Mesenchymal stem cell (in vitro differentiated cells and primary cell): ENCODE data around the gene PDZRN4.

ENCODE experiments used
- DNase-seq: peaks from one replicate; pipeline ENCODE4 v3.0.0-alpha.2; 2013
- H2AFZ ChIP-seq: one replicate; pipeline ENCODE4 v1.6.1; 2013; ENCODE audit warnings: low read depth, mild to moderate bottlenecking, control low read depth, inconsistent platforms, low read length, moderate library complexity
- H2AK5ac ChIP-seq: 2 replicates; pipeline ENCODE4 v1.6.1; 2013; ENCODE audit warnings: low read length, moderate library complexity, mild to moderate bottlenecking, inconsistent platforms; ENCODE audit not compliant: severe bottlenecking
- H2BK120ac ChIP-seq: one replicate; pipeline ENCODE4 v1.6.1; 2013; ENCODE audit warnings: low read depth, mild to moderate bottlenecking, inconsistent platforms, low read length, moderate library complexity
- H2BK12ac ChIP-seq, 2 experiments: one replicate each; pipeline ENCODE4 v1.6.1; 2013; ENCODE audit warnings: inconsistent platforms in 2 of 2, low read length in 2 of 2, mild to moderate bottlenecking in 2 of 2, moderate library complexity in 2 of 2, control low read depth in 1 of 2
- H2BK15ac ChIP-seq: one replicate; pipeline ENCODE4 v1.6.1; 2013; ENCODE audit warnings: mild to moderate bottlenecking, low read depth, inconsistent platforms; ENCODE audit not compliant: poor library complexity, severe bottlenecking
- H2BK5ac ChIP-seq: 2 replicates; pipeline ENCODE4 v1.6.1; 2013; ENCODE audit warnings: low read depth, mild to moderate bottlenecking, low read length, control low read depth, inconsistent platforms; ENCODE audit not compliant: poor library complexity, severe bottlenecking
- H3K14ac ChIP-seq, 2 experiments: one replicate each; pipeline ENCODE4 v1.6.1; 2013; ENCODE audit warnings: inconsistent platforms in 2 of 2, low read length in 2 of 2, control low read depth in 1 of 2, mild to moderate bottlenecking in 1 of 2, moderate library complexity in 1 of 2
- H3K18ac ChIP-seq, 2 experiments: one replicate each; pipeline ENCODE4 v1.6.1; 2013; ENCODE audit warnings: inconsistent platforms in 2 of 2, low read length in 2 of 2, control low read depth in 1 of 2, low read depth in 1 of 2, mild to moderate bottlenecking in 1 of 2
- H3K23ac ChIP-seq, 2 experiments: one replicate each; pipeline ENCODE4 v1.6.1; 2013; ENCODE audit warnings: inconsistent platforms in 2 of 2, low read length in 2 of 2, mild to moderate bottlenecking in 2 of 2, moderate library complexity in 2 of 2, control low read depth in 1 of 2
- H3K27ac ChIP-seq: 2 replicates; pipeline ENCODE4 v1.5.1; 2013; ENCODE audit warnings: mild to moderate bottlenecking, moderate library complexity, low read length, control low read depth, inconsistent platforms; ENCODE audit not compliant: poor library complexity, severe bottlenecking
- H3K27me3 ChIP-seq, 2 experiments: 2 replicates each; pipeline versions ENCODE4 v1.6.1 to v1.7.0; 2013; ENCODE audit warnings: low read length in 2 of 2, mild to moderate bottlenecking in 2 of 2, moderate library complexity in 2 of 2, control low read depth in 1 of 2, inconsistent platforms in 1 of 2; ENCODE audit not compliant: control insufficient read depth in 1 of 2, insufficient read depth in 1 of 2
- H3K36me3 ChIP-seq, 2 experiments: 2 replicates each; pipeline versions ENCODE4 v1.6.1 to v1.7.0; 2013; ENCODE audit warnings: low read length in 2 of 2, control low read depth in 1 of 2, inconsistent platforms in 1 of 2, low read depth in 1 of 2, mild to moderate bottlenecking in 1 of 2; ENCODE audit not compliant: insufficient read depth in 2 of 2, control insufficient read depth in 1 of 2
- H3K4ac ChIP-seq, 2 experiments: one replicate each; pipeline ENCODE4 v1.6.1; 2013; ENCODE audit warnings: inconsistent platforms in 2 of 2, low read length in 2 of 2, mild to moderate bottlenecking in 2 of 2, moderate library complexity in 2 of 2, control low read depth in 1 of 2, low read depth in 1 of 2
- H3K4me1 ChIP-seq: 2 replicates; pipeline ENCODE4 v1.6.1; 2013; ENCODE audit warnings: low read depth, low read length, control low read depth; ENCODE audit not compliant: control insufficient read depth, insufficient read depth
- H3K4me2 ChIP-seq: 2 replicates; pipeline ENCODE4 v1.6.1; 2013; ENCODE audit warnings: low read length, mild to moderate bottlenecking, inconsistent platforms; ENCODE audit not compliant: poor library complexity, severe bottlenecking
- H3K4me3 ChIP-seq, 2 experiments: 2 replicates each; pipeline versions ENCODE4 v1.5.1 to v1.7.0; 2013; ENCODE audit warnings: low read length in 2 of 2, mild to moderate bottlenecking in 2 of 2, control low read depth in 1 of 2, low read depth in 1 of 2; ENCODE audit not compliant: insufficient read depth in 1 of 2
- H3K79me1 ChIP-seq: replicated peaks from 2 replicates; pipeline ENCODE4 v1.6.1; 2013; ENCODE audit warnings: mild to moderate bottlenecking, control low read depth, low read length, inconsistent platforms; ENCODE audit not compliant: poor library complexity, severe bottlenecking
- H3K9ac ChIP-seq: 2 replicates; pipeline ENCODE4 v1.7.0; 2013; ENCODE audit warnings: mild to moderate bottlenecking, low read length, moderate library complexity
- H3K9me3 ChIP-seq: 2 replicates; pipeline ENCODE4 v1.7.0; 2013; ENCODE audit warnings: mild to moderate bottlenecking, low read length; ENCODE audit not compliant: control insufficient read depth
- H4K8ac ChIP-seq: one replicate; pipeline ENCODE4 v1.6.1; 2013; ENCODE audit warnings: inconsistent platforms, mild to moderate bottlenecking, low read length, moderate library complexity
- H4K91ac ChIP-seq: one replicate; pipeline ENCODE4 v1.6.1; 2013; ENCODE audit warnings: mild to moderate bottlenecking, low read length, inconsistent platforms
- WGBS: methylation state at CpG from one replicate; pipeline ENCODE4 v1.1.7; 2013; ENCODE audit warnings: mixed read lengths; 5-methylcytosine and 5-hydroxymethylcytosine counted together

Gene PDZRN4

GRCh38 chr12:41442896-41443295 lies 254.8 kb downstream of the PDZRN4 start:
- H3K9ac ChIP-seq: no peak overlapping the region
- no peak overlapping the region for H2BK120ac ChIP-seq
- H3K4me2 ChIP-seq: no peak overlapping the region

GRCh38 chr12:41443690-41444089 lies 255.6 kb downstream of the PDZRN4 start:
- H2AFZ ChIP-seq: no peak overlapping the region
- no peaks in the 10 kb centered on the region for H3K79me1 ChIP-seq
- no peak for DNase-seq
- no peak overlapping the region for H3K14ac ChIP-seq
- no peak overlapping the region for H3K4ac ChIP-seq
- 94% methylated on average over 2 of the region's 2 CpGs for WGBS
- no peaks in the 10 kb centered on the region for H3K36me3 ChIP-seq
- no peak overlapping the region for H2BK15ac ChIP-seq
- no peak overlapping the region for H3K18ac ChIP-seq
- no peak overlapping the region for H3K9ac ChIP-seq
- no peak overlapping the region for H3K23ac ChIP-seq
- no peaks in the 10 kb centered on the region for H3K27me3 ChIP-seq
- no peak overlapping the region for H2BK12ac ChIP-seq
- H2AK5ac ChIP-seq: no peak overlapping the region
- H3K27ac ChIP-seq: no peak overlapping the region
- no peak overlapping the region for H3K4me3 ChIP-seq
- H4K91ac ChIP-seq: no peak overlapping the region
- H3K4me2 ChIP-seq: no peak overlapping the region
- no peak overlapping the region for H4K8ac ChIP-seq
- H2BK5ac ChIP-seq: no peak overlapping the region
- H3K4me1 ChIP-seq: no peaks in the 10 kb centered on the region
- H2BK120ac ChIP-seq: no peak overlapping the region
- H3K9me3 ChIP-seq: no peaks in the 10 kb centered on the region

More at GRCh38 chr12:41442896-41443295, 254.8 kb downstream of the PDZRN4 start:
- H3K36me3 ChIP-seq: no peaks in the 10 kb centered on the region
- no peaks in the 10 kb centered on the region for H3K4me1 ChIP-seq
- no peak overlapping the region for H2AK5ac ChIP-seq
- no peak overlapping the region for H3K18ac ChIP-seq
- H3K23ac ChIP-seq: no peak overlapping the region
- H4K91ac ChIP-seq: no peak overlapping the region
- no peak overlapping the region for H2AFZ ChIP-seq
- no peaks in the 10 kb centered on the region for H3K79me1 ChIP-seq
- no peak overlapping the region for H4K8ac ChIP-seq
- H2BK5ac ChIP-seq: no peak overlapping the region
- no peak overlapping the region for H3K27ac ChIP-seq
- no peak overlapping the region for H3K14ac ChIP-seq
- H2BK12ac ChIP-seq: no peak overlapping the region
- DNase-seq: peak; percentile 6
- H2BK15ac ChIP-seq: no peak overlapping the region
- H3K4ac ChIP-seq: no peak overlapping the region
- H3K9me3 ChIP-seq: no peaks in the 10 kb centered on the region
- no peaks in the 10 kb centered on the region for H3K27me3 ChIP-seq
- H3K4me3 ChIP-seq: no peak overlapping the region

GRCh38 chr12:41452838-41453407 lies 264.8 kb downstream of the PDZRN4 start:
- Histone ChIP-seq H3K14ac (no peak overlapping the region), H3K27me3 (no peaks in the 10 kb centered on the region), H3K23ac (no peak overlapping the region), H3K9ac (no peak overlapping the region), H3K4ac (no peak overlapping the region), H3K36me3 (no peaks in the 10 kb centered on the region), H2BK120ac (no peak overlapping the region), H3K79me1 (no peaks in the 10 kb centered on the region), H2AFZ (no peak overlapping the region), H3K9me3 (no peaks in the 10 kb centered on the region), H3K4me2 (no peak overlapping the region), H4K8ac (no peak overlapping the region), H2BK5ac (no peak overlapping the region), H4K91ac (no peak overlapping the region), H3K27ac (no peak overlapping the region), H2AK5ac (no peak overlapping the region), H2BK12ac (no peak overlapping the region), H3K18ac (no peak overlapping the region), H3K4me3 (no peak overlapping the region), H2BK15ac (no peak overlapping the region), H3K4me1 (no peaks in the 10 kb centered on the region)
- no peak for DNase-seq
- WGBS: 77% methylated on average over 6 of the region's 6 CpGs

GRCh38 chr12:41453409-41453808 lies 265.3 kb downstream of the PDZRN4 start:
- H3K18ac ChIP-seq: no peak overlapping the region
- no peak overlapping the region for H2AFZ ChIP-seq
- H2AK5ac ChIP-seq: no peak overlapping the region
- no peak overlapping the region for H2BK120ac ChIP-seq
- no peak overlapping the region for H3K23ac ChIP-seq
- H3K4me2 ChIP-seq: no peak overlapping the region
- H3K36me3 ChIP-seq: no peaks in the 10 kb centered on the region
- H3K79me1 ChIP-seq: no peaks in the 10 kb centered on the region
- no peak overlapping the region for H3K4ac ChIP-seq
- no peak overlapping the region for H2BK5ac ChIP-seq
- no peaks in the 10 kb centered on the region for H3K9me3 ChIP-seq
- no peak overlapping the region for H3K27ac ChIP-seq
- H4K91ac ChIP-seq: no peak overlapping the region
- H3K27me3 ChIP-seq: no peaks in the 10 kb centered on the region
- H3K14ac ChIP-seq: no peak overlapping the region
- H2BK12ac ChIP-seq: no peak overlapping the region
- H4K8ac ChIP-seq: no peak overlapping the region
- no peaks in the 10 kb centered on the region for H3K4me1 ChIP-seq
- H3K4me3 ChIP-seq: no peak overlapping the region
- no peak for DNase-seq
- 91% methylated on average over 3 of the region's 4 CpGs for WGBS
- no peak overlapping the region for H2BK15ac ChIP-seq
- H3K9ac ChIP-seq: no peak overlapping the region
